Keratinocyte (primary cell): ENCODE results near the gene ERF. TPM values are rescaled to one million over a fixed set of nuclear protein-coding genes. Genes with fewer than 3 reads are reported as not detected.
A peak's percentile ranks its signal among the peaks of the same experiment; 100 is the strongest.

ENCODE experiments used
- DNase-seq: peaks from one replicate; pipeline ENCODE4 v3.0.0-alpha.2; 2011; ENCODE audit warnings: low read depth, missing footprints, low spot score
- FAIRE-seq: peaks from 2 replicates; lab custom pipeline; 2011; peaks lifted over from hg19 to GRCh38; lab: Jason Lieb, UNC
- H2AFZ ChIP-seq: 2 replicates; pipeline ENCODE4 v1.6.0; 2012; ENCODE audit warnings: low read length, control low read depth, inconsistent platforms; ENCODE audit not compliant: control insufficient read depth
- H3K27ac ChIP-seq: 2 replicates; pipeline ENCODE4 v1.5.1; 2011; ENCODE audit warnings: low read length; ENCODE audit not compliant: control insufficient read depth, insufficient read depth
- H3K27me3 ChIP-seq: 3 replicates; pipeline ENCODE4 v1.6.0; 2011; ENCODE audit warnings: low read length; ENCODE audit not compliant: control insufficient read depth, insufficient read depth; ENCODE audit errors: extremely low read depth
- H3K36me3 ChIP-seq, 2 experiments: 2 replicates in 1 of 2; 3 replicates in 1 of 2; pipeline ENCODE4 v1.5.1; 2011; ENCODE audit warnings: low read length in 2 of 2, mild to moderate bottlenecking in 1 of 2; ENCODE audit not compliant: control insufficient read depth in 2 of 2, insufficient read depth in 2 of 2; ENCODE audit errors: extremely low read depth in 1 of 2
- H3K4me1 ChIP-seq: 3 replicates; pipeline ENCODE4 v1.5.1; 2011; ENCODE audit warnings: low read length; ENCODE audit not compliant: control insufficient read depth, insufficient read depth; ENCODE audit errors: extremely low read depth
- H3K4me2 ChIP-seq: 3 replicates; pipeline ENCODE4 v1.6.0; 2011; ENCODE audit warnings: low read depth, low read length; ENCODE audit not compliant: control insufficient read depth, insufficient read depth; ENCODE audit errors: extremely low read depth
- H3K4me3 ChIP-seq, 3 experiments: fragments of 200-600 bp in 1 of 3; sonication (generic) in 1 of 3; 2 replicates in 2 of 3; 3 replicates in 1 of 3; pipeline ENCODE4 v1.5.1; 2011 to 2016; ENCODE audit warnings: low read length in 3 of 3, mild to moderate bottlenecking in 3 of 3, control low read depth in 2 of 3, inconsistent platforms in 1 of 3, low read depth in 1 of 3, mixed read lengths in 1 of 3, mixed run types in 1 of 3, moderate library complexity in 1 of 3; ENCODE audit not compliant: control insufficient read depth in 2 of 3, insufficient read depth in 2 of 3; ENCODE audit errors: extremely low read depth in 1 of 3
- H3K79me2 ChIP-seq: 2 replicates; pipeline ENCODE4 v1.6.0; 2012; ENCODE audit warnings: low read length; ENCODE audit not compliant: control insufficient read depth, insufficient read depth
- H3K9ac ChIP-seq: 3 replicates; pipeline ENCODE4 v1.6.0; 2011; ENCODE audit warnings: low read length; ENCODE audit not compliant: control insufficient read depth, insufficient read depth; ENCODE audit errors: extremely low read depth
- H3K9me1 ChIP-seq: 3 replicates; pipeline ENCODE4 v1.6.0; 2011; ENCODE audit warnings: low read length; ENCODE audit not compliant: control insufficient read depth, insufficient read depth; ENCODE audit errors: extremely low read depth
- H3K9me3 ChIP-seq: 2 replicates; pipeline ENCODE4 v1.5.1; 2012; ENCODE audit warnings: low read depth, low read length; ENCODE audit not compliant: control insufficient read depth
- H4K20me1 ChIP-seq: 3 replicates; pipeline ENCODE4 v1.6.0; 2011; ENCODE audit warnings: low read length; ENCODE audit not compliant: control insufficient read depth, insufficient read depth; ENCODE audit errors: extremely low read depth
- EZH2 ChIP-seq: IDR thresholded peaks from one replicate; pipeline ENCODE4 v1.6.1; 2012; ENCODE audit warnings: inconsistent platforms, mild to moderate bottlenecking, low read length, moderate library complexity
- dilution Hi-C: fragments of 300-500 bp; cut with MboI; formaldehyde crosslinking; loops from one replicate; pipeline ENCODE4 v1.7.0; 2020; ENCODE audit warnings: low sequenced_read_pairs; ENCODE audit not compliant: extremely low pct_ligation_motif_present
- polyA plus RNA-seq, 5 experiments: library from polyadenylated mRNA; depleted of rRNA in 3 of 5; stranded (reverse) in 3 of 5; stranded (forward) in 1 of 5; unstranded in 1 of 5; fragments of >200 nt; gene quantifications; 1 replicate in 1 of 5; 2 replicates in 3 of 5; 3 replicates in 1 of 5; pipeline versions ENCODE4 v1.2.1 to v1.2.3, GENCODE V29; 2011 to 2012; ENCODE audit warnings: missing spikeins in 2 of 5, low read depth in 1 of 5, low replicate concordance in 1 of 5
- TF ChIP-seq, protein P1 (sequence below), 3 experiments: IDR thresholded peaks in 1 of 3; conservative IDR thresholded peaks in 1 of 3; optimal IDR thresholded peaks in 1 of 3; 2 replicates in 2 of 3; 3 replicates in 1 of 3; pipeline versions ENCODE3 to v1.5.1; 2011; ENCODE audit warnings: low read length in 3 of 3, mild to moderate bottlenecking in 3 of 3, moderate library complexity in 2 of 3, control low read depth in 1 of 3, inconsistent platforms in 1 of 3; ENCODE audit not compliant: insufficient read depth in 2 of 3; ENCODE audit errors: extremely low read depth in 1 of 3

Gene ERF
- polyA plus RNA-seq, 1 donor (not counting 4 experiments of a cell fraction or from before 2014, with no cell fraction given) = 83.5 TPM

DNA sequence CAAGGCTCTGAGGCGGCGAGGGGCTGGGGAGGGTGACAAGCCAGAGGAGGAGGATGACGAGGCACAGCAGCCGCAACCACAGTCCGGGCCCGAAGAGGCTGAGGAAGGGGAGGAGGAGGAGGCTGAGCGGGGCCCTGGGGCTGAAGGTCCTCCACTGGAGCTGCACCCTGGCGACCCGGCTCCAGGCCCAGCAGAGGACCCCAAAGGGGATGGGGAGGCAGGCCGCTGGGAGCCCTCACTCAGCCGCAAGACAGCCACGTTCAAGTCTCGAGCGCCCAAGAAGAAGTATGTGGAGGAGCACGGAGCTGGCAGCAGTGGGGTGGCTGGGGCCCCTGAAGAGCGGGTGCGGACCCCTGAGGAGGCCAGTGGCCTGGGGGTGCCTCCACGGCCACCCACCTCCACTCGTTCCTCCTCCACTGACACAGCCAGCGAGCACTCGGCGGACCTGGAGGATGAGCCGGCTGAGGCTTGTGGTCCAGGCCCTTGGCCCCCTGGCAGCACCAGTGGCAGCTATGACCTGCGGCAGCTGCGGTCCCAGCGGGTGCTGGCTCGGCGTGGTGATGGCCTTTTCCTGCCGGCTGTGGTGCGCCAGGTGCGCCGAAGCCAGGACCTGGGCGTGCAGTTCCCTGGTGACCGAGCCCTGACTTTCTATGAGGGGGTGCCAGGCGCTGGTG, 17.1 kb upstream of the ERF start:
- peaks cover 2% of the 10 kb centered on the region for H3K9me1 ChIP-seq
- dilution Hi-C loops = no loop called here
- no peak overlapping the region for H3K4me3 ChIP-seq
- no peak for DNase-seq
- H3K27ac ChIP-seq = no peak overlapping the region
- H2AFZ ChIP-seq = no peak overlapping the region
- TF ChIP-seq, protein P1, sequence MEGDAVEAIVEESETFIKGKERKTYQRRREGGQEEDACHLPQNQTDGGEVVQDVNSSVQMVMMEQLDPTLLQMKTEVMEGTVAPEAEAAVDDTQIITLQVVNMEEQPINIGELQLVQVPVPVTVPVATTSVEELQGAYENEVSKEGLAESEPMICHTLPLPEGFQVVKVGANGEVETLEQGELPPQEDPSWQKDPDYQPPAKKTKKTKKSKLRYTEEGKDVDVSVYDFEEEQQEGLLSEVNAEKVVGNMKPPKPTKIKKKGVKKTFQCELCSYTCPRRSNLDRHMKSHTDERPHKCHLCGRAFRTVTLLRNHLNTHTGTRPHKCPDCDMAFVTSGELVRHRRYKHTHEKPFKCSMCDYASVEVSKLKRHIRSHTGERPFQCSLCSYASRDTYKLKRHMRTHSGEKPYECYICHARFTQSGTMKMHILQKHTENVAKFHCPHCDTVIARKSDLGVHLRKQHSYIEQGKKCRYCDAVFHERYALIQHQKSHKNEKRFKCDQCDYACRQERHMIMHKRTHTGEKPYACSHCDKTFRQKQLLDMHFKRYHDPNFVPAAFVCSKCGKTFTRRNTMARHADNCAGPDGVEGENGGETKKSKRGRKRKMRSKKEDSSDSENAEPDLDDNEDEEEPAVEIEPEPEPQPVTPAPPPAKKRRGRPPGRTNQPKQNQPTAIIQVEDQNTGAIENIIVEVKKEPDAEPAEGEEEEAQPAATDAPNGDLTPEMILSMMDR (optimal IDR thresholded peaks at IDR 0.05 in 1 of 3, IDR thresholded peaks at IDR 0.05 in 1 of 3, conservative IDR thresholded peaks at IDR 0.05 in 1 of 3; ENCODE audit: extremely low read depth in 1 of 3, insufficient read depth in 2 of 3, low read length in 3 of 3) = no peak
- no peak for TF ChIP-seq EZH2
- no peaks in the 10 kb centered on the region for H3K27me3 ChIP-seq
- no peak for FAIRE-seq
- no peaks in the 10 kb centered on the region for H3K9me3 ChIP-seq
- no peak overlapping the region for H3K4me2 ChIP-seq
- peaks cover 61% of the 10 kb centered on the region for H3K79me2 ChIP-seq
- no peak overlapping the region for H3K9ac ChIP-seq
- peaks cover 19 to 29% of the 10 kb centered on the region in 2 experiments for H3K36me3 ChIP-seq
- H3K4me1 ChIP-seq = peaks cover 44% of the 10 kb centered on the region
- no peaks in the 10 kb centered on the region for H4K20me1 ChIP-seq

DNA sequence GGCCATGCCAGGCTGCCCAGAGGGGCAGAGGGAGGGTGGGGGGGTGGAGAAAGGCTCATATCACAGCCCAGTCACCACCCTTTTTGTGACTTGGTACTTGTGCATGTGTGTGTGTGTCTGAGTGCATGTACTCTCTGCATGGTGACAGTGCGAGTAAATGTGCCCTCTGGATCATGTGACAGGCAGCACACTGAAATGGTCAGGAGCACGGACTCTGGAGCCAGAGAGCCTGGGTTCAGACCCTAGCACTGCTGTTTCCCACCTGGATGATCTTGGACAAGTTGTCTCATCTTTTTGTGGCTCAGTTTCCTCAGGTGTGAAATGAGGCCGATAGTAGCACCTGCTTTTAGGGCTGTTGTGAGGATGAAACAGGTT, 16.1 kb upstream of the ERF start:
- H3K27me3 ChIP-seq = no peaks in the 10 kb centered on the region
- peaks cover 19 to 23% of the 10 kb centered on the region in 2 experiments for H3K36me3 ChIP-seq
- FAIRE-seq (no peak), DNase-seq (no peak)
- TF ChIP-seq EZH2 = no peak
- TF ChIP-seq, protein P1 (optimal IDR thresholded peaks at IDR 0.05 in 1 of 3, IDR thresholded peaks at IDR 0.05 in 1 of 3, conservative IDR thresholded peaks at IDR 0.05 in 1 of 3; ENCODE audit: extremely low read depth in 1 of 3, insufficient read depth in 2 of 3, low read length in 3 of 3) = no peak
- H2AFZ ChIP-seq = no peak overlapping the region
- peak overlapping the region; percentile 97 for H3K4me2 ChIP-seq
- H3K9ac ChIP-seq = peak overlapping the region; percentile 56
- peak overlapping the region; percentile 72 for H3K27ac ChIP-seq
- peak overlapping the region in 2 of 3 experiments; percentile 6 to 59 for H3K4me3 ChIP-seq
- H3K9me1 ChIP-seq = peaks cover under 1% of the 10 kb centered on the region
- no peaks in the 10 kb centered on the region for H3K9me3 ChIP-seq
- dilution Hi-C loops = no loop called here
- H3K79me2 ChIP-seq = peaks cover 55% of the 10 kb centered on the region
- H4K20me1 ChIP-seq = no peaks in the 10 kb centered on the region
- peaks cover 34% of the 10 kb centered on the region for H3K4me1 ChIP-seq
